Loucy (cell line): Measurements from ENCODE around the gene PPP3CA.

ENCODE experiments used
- H2AFZ ChIP-seq: fragments of 200-600 bp; sonication (generic); 2 replicates; pipeline ENCODE4 v1.6.0; 2016; ENCODE audit warnings: antibody characterized with exemption, mild to moderate bottlenecking, low read length, moderate library complexity
- H3F3A ChIP-seq: fragments of 200-600 bp; 2 replicates; pipeline ENCODE4 v1.6.0; 2016; ENCODE audit warnings: antibody characterized with exemption, low read depth, mild to moderate bottlenecking
- H3K27me3 ChIP-seq: fragments of 200-600 bp; sonication (generic); 2 replicates; pipeline ENCODE4 v1.6.1; 2014; ENCODE audit warnings: low read length, mild to moderate bottlenecking; ENCODE audit not compliant: insufficient read depth, poor library complexity, severe bottlenecking
- H3K36me3 ChIP-seq: fragments of 200-600 bp; sonication (generic); 2 replicates; pipeline ENCODE4 v1.6.1; 2016; ENCODE audit warnings: low read length; ENCODE audit not compliant: insufficient read depth
- H3K4me1 ChIP-seq: fragments of 200-600 bp; sonication (generic); 2 replicates; pipeline ENCODE4 v1.5.1; 2014; ENCODE audit warnings: low read length, mild to moderate bottlenecking; ENCODE audit not compliant: insufficient read depth, poor library complexity, severe bottlenecking
- H3K4me2 ChIP-seq: fragments of 200-600 bp; sonication (generic); 2 replicates; pipeline ENCODE4 v1.6.0; 2014; ENCODE audit warnings: antibody characterized with exemption, low read length, low read depth, mild to moderate bottlenecking; ENCODE audit not compliant: poor library complexity, severe bottlenecking
- H3K4me3 ChIP-seq: fragments of 200-600 bp; sonication (generic); 2 replicates; pipeline ENCODE4 v1.5.1; 2014; ENCODE audit warnings: low read length, mild to moderate bottlenecking, mixed read lengths; ENCODE audit not compliant: poor library complexity, severe bottlenecking
- H3K79me2 ChIP-seq: fragments of 200-600 bp; sonication (generic); 2 replicates; pipeline ENCODE4 v1.6.1; 2014; ENCODE audit warnings: low read length; ENCODE audit not compliant: insufficient read depth
- H3K9ac ChIP-seq: fragments of 200-600 bp; sonication (generic); 2 replicates; pipeline ENCODE4 v1.6.0; 2014; ENCODE audit warnings: mild to moderate bottlenecking, low read depth, low read length, moderate library complexity; ENCODE audit not compliant: poor library complexity, severe bottlenecking
- H3K9me2 ChIP-seq: fragments of 200-600 bp; sonication (generic); replicated peaks from 2 replicates; pipeline ENCODE4 v1.6.1; 2016; ENCODE audit warnings: low read depth, low read length, mixed read lengths
- H3K9me3 ChIP-seq: fragments of 200-600 bp; sonication (generic); 2 replicates; pipeline ENCODE4 v1.6.1; 2014; ENCODE audit warnings: mild to moderate bottlenecking, antibody characterized with exemption, low read length, low read depth; ENCODE audit not compliant: insufficient read depth
- H4K20me1 ChIP-seq: fragments of 200-600 bp; sonication (generic); 2 replicates; pipeline ENCODE4 v1.6.0; 2014; ENCODE audit warnings: antibody characterized with exemption, low read length, mild to moderate bottlenecking; ENCODE audit not compliant: insufficient read depth, poor library complexity, severe bottlenecking
- CTCF ChIP-seq: fragments of 200-600 bp; sonication (generic); conservative IDR thresholded peaks from 2 replicates; pipeline ENCODE4 v1.5.1; 2014; ENCODE audit warnings: mild to moderate bottlenecking, antibody characterized with exemption, low read length
- EZH2phosphoT487 ChIP-seq: fragments of 200-600 bp; IDR thresholded peaks from 2 replicates; pipeline ENCODE4 v1.6.1; 2018; ENCODE audit warnings: antibody characterized with exemption, mild to moderate bottlenecking, moderate library complexity, borderline replicate concordance

PPP3CA gene

DNA sequence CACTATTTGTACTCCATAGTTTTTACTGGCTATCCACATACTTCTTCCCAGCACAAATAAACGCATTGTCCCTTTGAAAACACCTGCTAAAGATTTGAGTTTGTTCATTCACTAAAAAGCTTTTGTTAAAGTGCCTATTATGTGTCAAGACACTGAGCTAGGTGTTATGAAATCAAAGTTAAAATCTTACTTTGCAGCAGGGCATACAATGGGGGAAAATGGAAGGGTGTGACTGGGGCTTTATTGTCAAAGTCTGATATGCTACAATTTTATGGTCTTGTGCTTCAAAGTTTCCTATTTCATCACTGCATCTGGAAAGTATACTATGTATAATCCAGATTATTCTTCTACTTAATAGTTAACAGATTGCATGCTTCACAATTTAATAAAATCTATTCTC, 128.4 kb downstream of the PPP3CA start:
- no peaks in the 10 kb centered on the region for H3K9me2 ChIP-seq
- H3K9me3 ChIP-seq = no peaks in the 10 kb centered on the region
- peaks cover 5% of the 10 kb centered on the region for H4K20me1 ChIP-seq
- 0 out of 2 replicates have a peak, but pooled peaks cover 7% of the 10 kb centered on the region for H3K79me2 ChIP-seq
- no peak overlapping the region for H3K9ac ChIP-seq
- no peak overlapping the region for H3K4me2 ChIP-seq
- no peak for TF ChIP-seq CTCF
- no peak for TF ChIP-seq EZH2phosphoT487
- no peaks in the 10 kb centered on the region for H3F3A ChIP-seq
- no peak overlapping the region for H2AFZ ChIP-seq
- H3K27me3 ChIP-seq = no peaks in the 10 kb centered on the region
- no peak overlapping the region for H3K4me3 ChIP-seq
- no peaks in the 10 kb centered on the region for H3K4me1 ChIP-seq
- H3K36me3 ChIP-seq = no peaks in the 10 kb centered on the region

- no peaks in the 10 kb centered on the region for H3K36me3 ChIP-seq
- H3K9me3 ChIP-seq = no peaks in the 10 kb centered on the region
- H3K4me1 ChIP-seq = no peaks in the 10 kb centered on the region
- no peak overlapping the region for H3K4me2 ChIP-seq
- no peak for TF ChIP-seq EZH2phosphoT487
- no peak for TF ChIP-seq CTCF
- H3F3A ChIP-seq = no peaks in the 10 kb centered on the region
- H3K79me2 ChIP-seq = peaks cover 9% of the 10 kb centered on the region; the same call in 1 of the 2 replicates
- H4K20me1 ChIP-seq = peaks cover 5% of the 10 kb centered on the region
- H2AFZ ChIP-seq = no peak overlapping the region
- H3K4me3 ChIP-seq = no peak overlapping the region
- no peak overlapping the region for H3K9ac ChIP-seq
- no peaks in the 10 kb centered on the region for H3K27me3 ChIP-seq
- no peaks in the 10 kb centered on the region for H3K9me2 ChIP-seq
Measured at GRCh38 chr4:101218346-101218745, 129.0 kb downstream of the PPP3CA start.

- no peak overlapping the region for H3K4me3 ChIP-seq
- no peaks in the 10 kb centered on the region for H3K9me2 ChIP-seq
- H3K79me2 ChIP-seq = peaks cover 12% of the 10 kb centered on the region; the same call in 1 of the 2 replicates
- no peak for TF ChIP-seq CTCF
- TF ChIP-seq EZH2phosphoT487 = no peak
- H3K4me1 ChIP-seq = no peaks in the 10 kb centered on the region
- no peaks in the 10 kb centered on the region for H3F3A ChIP-seq
- H3K9ac ChIP-seq = no peak overlapping the region
- no peak overlapping the region for H3K4me2 ChIP-seq
- no peaks in the 10 kb centered on the region for H3K9me3 ChIP-seq
- no peak overlapping the region for H2AFZ ChIP-seq
- no peaks in the 10 kb centered on the region for H3K27me3 ChIP-seq
- peaks cover 5% of the 10 kb centered on the region for H4K20me1 ChIP-seq
- no peaks in the 10 kb centered on the region for H3K36me3 ChIP-seq
Measured at GRCh38 chr4:101217353-101218031, 129.8 kb downstream of the PPP3CA start.
